RCC 7860 (cell line): Measurements from ENCODE around the gene GREB1L.

Source experiments
- DNase-seq: peaks from one replicate; pipeline ENCODE4 v3.0.0-alpha.2; 2015; ENCODE audit warnings: low spot score
- FAIRE-seq: peaks from 2 replicates; lab custom pipeline; 2012; peaks lifted over from hg19 to GRCh38; lab: Jason Lieb, UNC

The GREB1L gene

GRCh38 chr18:21548647-21549046, 306.6 kb downstream of the GREB1L start:
- FAIRE-seq (no peak), DNase-seq (no peak)

GRCh38 chr18:21550510-21550970, 308.5 kb downstream of the GREB1L start:
- FAIRE-seq (no peak), DNase-seq (no peak)

GRCh38 chr18:21557607-21558253, 315.7 kb downstream of the GREB1L start:
- no peak for FAIRE-seq
- no peak for DNase-seq

- DNase-seq = no peak
- FAIRE-seq = no peak
These were observed 317.2 kb downstream of the GREB1L start for GRCh38 chr18:21559195-21559594.

GRCh38 chr18:21571772-21572171, 329.7 kb downstream of the GREB1L start:
- no peak for DNase-seq
- FAIRE-seq = no peak
